GM12865 (cell line): ENCODE measurements around the gene SPP2.

ENCODE experiments used
- DNase-seq: peaks from one replicate; pipeline ENCODE4 v3.0.0; 2010; ENCODE audit warnings: low read depth
- H3K4me3 ChIP-seq: 2 replicates; pipeline ENCODE4 v1.5.1; 2011; ENCODE audit warnings: mild to moderate bottlenecking, low read depth, low read length, control low read depth
- TF ChIP-seq, protein P1 (sequence below): IDR thresholded peaks from 2 replicates; pipeline ENCODE4 v1.5.1; 2011; ENCODE audit warnings: low read length, control low read depth, low read depth, inconsistent platforms; ENCODE audit not compliant: insufficient read depth; ENCODE audit errors: missing control alignments

Gene SPP2

DNA sequence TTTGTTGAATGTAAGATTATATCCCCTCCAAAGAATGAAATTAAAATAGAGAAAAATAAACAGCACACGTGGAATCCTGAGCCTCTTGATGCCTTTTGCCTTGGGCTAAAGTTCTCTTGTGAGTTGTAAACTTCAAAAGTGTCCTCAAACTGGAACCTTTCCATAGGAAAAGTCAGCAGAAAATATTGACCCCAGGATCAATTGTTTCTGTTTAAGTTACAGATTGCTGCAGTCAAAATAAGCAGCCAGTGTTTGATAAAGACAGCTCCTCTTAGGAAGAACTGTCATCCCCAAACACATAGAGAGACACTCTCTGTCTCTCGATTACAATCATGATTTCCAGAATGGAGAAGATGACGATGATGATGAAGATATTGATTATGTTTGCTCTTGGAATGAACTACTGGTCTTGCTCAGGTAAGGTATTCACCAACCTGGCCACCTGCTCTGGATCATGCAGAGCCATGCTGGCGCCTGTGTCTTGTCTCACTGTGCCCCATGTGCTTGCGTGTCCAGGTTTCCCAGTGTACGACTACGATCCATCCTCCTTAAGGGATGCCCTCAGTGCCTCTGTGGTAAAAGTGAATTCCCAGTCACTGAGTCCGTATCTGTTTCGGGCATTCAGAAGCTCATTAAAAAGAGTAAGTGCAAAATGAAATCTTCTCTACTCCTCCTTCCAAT, at the start of gene SPP2:
Gene SPP2, plus strand, starts transcription at position 248 of the 681 bp plus-strand sequence. Its CDS starts 85 bp downstream, at position 333.
- no peak for DNase-seq
- no peak within 1 kb of the TSS for H3K4me3 ChIP-seq
- TF ChIP-seq, protein P1, sequence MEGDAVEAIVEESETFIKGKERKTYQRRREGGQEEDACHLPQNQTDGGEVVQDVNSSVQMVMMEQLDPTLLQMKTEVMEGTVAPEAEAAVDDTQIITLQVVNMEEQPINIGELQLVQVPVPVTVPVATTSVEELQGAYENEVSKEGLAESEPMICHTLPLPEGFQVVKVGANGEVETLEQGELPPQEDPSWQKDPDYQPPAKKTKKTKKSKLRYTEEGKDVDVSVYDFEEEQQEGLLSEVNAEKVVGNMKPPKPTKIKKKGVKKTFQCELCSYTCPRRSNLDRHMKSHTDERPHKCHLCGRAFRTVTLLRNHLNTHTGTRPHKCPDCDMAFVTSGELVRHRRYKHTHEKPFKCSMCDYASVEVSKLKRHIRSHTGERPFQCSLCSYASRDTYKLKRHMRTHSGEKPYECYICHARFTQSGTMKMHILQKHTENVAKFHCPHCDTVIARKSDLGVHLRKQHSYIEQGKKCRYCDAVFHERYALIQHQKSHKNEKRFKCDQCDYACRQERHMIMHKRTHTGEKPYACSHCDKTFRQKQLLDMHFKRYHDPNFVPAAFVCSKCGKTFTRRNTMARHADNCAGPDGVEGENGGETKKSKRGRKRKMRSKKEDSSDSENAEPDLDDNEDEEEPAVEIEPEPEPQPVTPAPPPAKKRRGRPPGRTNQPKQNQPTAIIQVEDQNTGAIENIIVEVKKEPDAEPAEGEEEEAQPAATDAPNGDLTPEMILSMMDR = no peak

DNA sequence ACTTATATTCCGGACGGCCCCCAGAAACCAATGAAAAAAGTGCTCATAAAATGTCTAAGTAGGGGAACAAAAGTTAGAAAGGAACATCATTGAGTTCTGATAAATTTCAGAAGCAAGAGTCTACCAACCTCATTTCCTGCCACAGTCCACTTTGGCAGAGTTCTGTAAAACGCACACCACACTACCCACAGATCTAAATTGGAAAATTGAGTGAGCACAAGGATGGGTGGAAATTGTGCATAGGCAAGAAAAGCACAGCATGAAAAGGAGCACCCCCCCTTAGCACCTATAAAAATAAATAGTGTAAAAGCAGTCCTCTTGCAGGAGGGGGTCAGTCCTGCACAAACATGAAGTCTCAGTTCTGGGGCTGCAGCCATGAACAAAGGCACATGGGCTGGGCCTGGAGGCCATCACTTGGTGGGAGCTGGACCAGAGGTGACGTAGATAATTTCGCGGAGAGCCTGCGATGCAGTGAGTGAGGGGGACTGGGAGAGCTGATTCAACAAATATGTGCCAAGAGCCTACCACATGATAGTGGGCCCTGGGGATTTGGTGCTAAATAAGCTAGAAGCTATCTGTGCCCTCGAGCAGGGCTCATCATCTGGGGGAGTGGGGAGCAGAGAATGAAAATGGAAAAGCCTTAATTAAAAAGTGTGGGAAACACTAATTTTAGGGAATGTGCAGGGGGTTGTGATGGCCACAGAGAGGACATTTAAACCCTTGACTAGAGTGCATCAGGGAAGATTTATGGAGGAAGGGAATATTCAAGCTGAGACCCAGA, 48.9 kb upstream of the SPP2 start:
- no peak overlapping the region for H3K4me3 ChIP-seq
- TF ChIP-seq, protein P1 = no peak
- DNase-seq = no peak

- no peak overlapping the region for H3K4me3 ChIP-seq
- no peak for DNase-seq
- TF ChIP-seq, protein P1 = no peak
Measured at GRCh38 chr2:234002281-234002680, 48.2 kb upstream of the SPP2 start.

GRCh38 chr2:234003972-234004617, 46.4 kb upstream of the SPP2 start:
- TF ChIP-seq, protein P1 = no peak
- DNase-seq = no peak
- H3K4me3 ChIP-seq = no peak overlapping the region

DNA sequence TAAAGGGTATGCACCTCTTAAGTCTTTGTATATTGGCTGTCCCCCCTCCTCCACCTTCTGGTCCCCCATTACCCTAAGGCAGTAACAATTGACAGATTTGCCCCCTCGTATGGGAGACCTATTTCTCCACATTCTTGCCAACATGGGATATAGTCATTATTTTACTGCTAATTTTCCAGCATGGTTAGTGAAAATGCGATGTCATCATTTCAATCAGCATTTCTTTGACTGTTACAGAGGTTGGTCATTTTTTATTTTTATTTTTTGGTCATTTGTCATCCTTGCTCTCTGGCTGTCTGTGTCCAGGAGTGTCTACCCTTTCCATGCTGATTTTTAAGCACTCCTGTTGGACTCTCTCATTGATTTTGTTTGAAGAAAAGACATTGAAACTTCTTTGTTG, 45.4 kb upstream of the SPP2 start:
- no peak for DNase-seq
- no peak overlapping the region for H3K4me3 ChIP-seq
- TF ChIP-seq, protein P1 = no peak

DNA sequence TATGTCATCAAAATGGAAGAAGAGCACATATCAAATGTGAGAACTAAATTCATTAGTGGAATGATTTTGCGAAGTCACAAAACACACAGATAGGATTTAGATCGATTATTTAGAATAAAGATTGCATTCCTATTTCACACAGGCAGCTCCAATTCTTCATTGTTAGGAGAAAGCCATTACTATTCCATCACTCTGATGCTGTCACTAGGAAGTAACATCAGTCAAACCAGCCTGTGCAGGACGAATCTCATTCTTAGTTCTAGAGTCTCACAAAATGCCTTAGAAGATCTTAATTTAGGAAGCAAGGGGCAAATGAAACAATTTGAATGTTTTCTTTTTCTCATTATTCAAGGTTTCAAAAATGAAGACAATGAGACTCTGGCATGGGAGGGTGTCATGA, 44.0 kb upstream of the SPP2 start:
- TF ChIP-seq, protein P1 = no peak
- no peak overlapping the region for H3K4me3 ChIP-seq
- no peak for DNase-seq
